Endodermal cell (in vitro differentiated cells): ENCODE results near the gene EXOC3L4. TPM values are rescaled to one million over a fixed set of nuclear protein-coding genes. Genes with fewer than 3 reads are reported as not detected.

Experiments
- DNase-seq: peaks from one replicate; pipeline ENCODE4 v3.0.0-alpha.2; 2017
- H3K27ac ChIP-seq: 2 replicates; pipeline ENCODE4 v1.5.1; 2013; ENCODE audit warnings: mild to moderate bottlenecking, low read depth, low read length, moderate library complexity
- H3K27me3 ChIP-seq: 2 replicates; pipeline ENCODE4 v1.6.1; 2013; ENCODE audit warnings: mild to moderate bottlenecking, low read length, moderate library complexity; ENCODE audit not compliant: insufficient read depth, control insufficient read depth, poor library complexity, severe bottlenecking
- H3K36me3 ChIP-seq: 2 replicates; pipeline ENCODE4 v1.7.0; 2013; ENCODE audit warnings: mild to moderate bottlenecking, low read length, moderate library complexity; ENCODE audit not compliant: control insufficient read depth, insufficient read depth
- H3K4me1 ChIP-seq: one replicate; pipeline ENCODE4 v1.7.0; 2013; ENCODE audit warnings: low read length; ENCODE audit not compliant: control insufficient read depth, insufficient read depth
- H3K4me3 ChIP-seq: 2 replicates; pipeline ENCODE4 v1.5.1; 2013; ENCODE audit warnings: mild to moderate bottlenecking, low read length, moderate library complexity
- H3K9ac ChIP-seq: 2 replicates; pipeline ENCODE4 v1.6.1; 2013; ENCODE audit warnings: mild to moderate bottlenecking, low read length, moderate library complexity; ENCODE audit not compliant: poor library complexity, severe bottlenecking; ENCODE audit errors: extremely low read depth
- H3K9me3 ChIP-seq: 2 replicates; pipeline ENCODE4 v1.6.1; 2013; ENCODE audit warnings: mild to moderate bottlenecking, low read length, moderate library complexity; ENCODE audit not compliant: control insufficient read depth
- H3K27ac Mint-ChIP-seq: 2 replicates; pipeline ENCODE4 v1.8.0; 2020; ENCODE audit warnings: mixed read lengths
- H3K27me3 Mint-ChIP-seq: 2 replicates; pipeline ENCODE4 v1.8.0; 2021; ENCODE audit warnings: mild to moderate bottlenecking, mixed read lengths; ENCODE audit not compliant: insufficient read depth
- H3K36me3 Mint-ChIP-seq: 2 replicates; pipeline ENCODE4 v1.8.0; 2020; ENCODE audit warnings: low read depth, mixed read lengths
- H3K4me1 Mint-ChIP-seq: 2 replicates; pipeline ENCODE4 v1.8.0; 2020; ENCODE audit warnings: mixed read lengths
- H3K4me3 Mint-ChIP-seq: 2 replicates; pipeline ENCODE4 v1.8.0; 2020; ENCODE audit warnings: mild to moderate bottlenecking, moderate library complexity, mixed read lengths
- H3K9me3 Mint-ChIP-seq: 2 replicates; pipeline ENCODE4 v1.8.0; 2020; ENCODE audit warnings: mild to moderate bottlenecking, mixed read lengths
- WGBS, 2 experiments: methylation state at CpG; one replicate each; pipeline versions ENCODE4 v1.1.5 to v1.1.7; 2013; ENCODE audit warnings: missing lambda C conversion rate in 2 of 2, mixed read lengths in 1 of 2; ENCODE audit not compliant: insufficient coverage in 1 of 2, insufficient read length in 1 of 2; 5-methylcytosine and 5-hydroxymethylcytosine counted together
- total RNA-seq, 2 donors: library from RNA; stranded (reverse); fragmentation: NEBNext Ultra II Directional in 1 of 2; extraction: Animal tissue kit (Norgen Biotek cat#: 25700) in 1 of 2; gene quantifications; 2 replicates in 1 of 2; 3 replicates in 1 of 2; pipeline ENCODE4 v1.2.1, GENCODE V29; 2021
- TF ChIP-seq, protein P1 (sequence below): fragments of 200-600 bp; sonication (generic); conservative IDR thresholded peaks from 2 replicates; pipeline ENCODE4 v1.5.0; 2021; ENCODE audit warnings: antibody characterized with exemption, mild to moderate bottlenecking

The EXOC3L4 gene
- total RNA-seq, 2 donors from 2014 or later, result 2.5 to 3.6 TPM

DNA sequence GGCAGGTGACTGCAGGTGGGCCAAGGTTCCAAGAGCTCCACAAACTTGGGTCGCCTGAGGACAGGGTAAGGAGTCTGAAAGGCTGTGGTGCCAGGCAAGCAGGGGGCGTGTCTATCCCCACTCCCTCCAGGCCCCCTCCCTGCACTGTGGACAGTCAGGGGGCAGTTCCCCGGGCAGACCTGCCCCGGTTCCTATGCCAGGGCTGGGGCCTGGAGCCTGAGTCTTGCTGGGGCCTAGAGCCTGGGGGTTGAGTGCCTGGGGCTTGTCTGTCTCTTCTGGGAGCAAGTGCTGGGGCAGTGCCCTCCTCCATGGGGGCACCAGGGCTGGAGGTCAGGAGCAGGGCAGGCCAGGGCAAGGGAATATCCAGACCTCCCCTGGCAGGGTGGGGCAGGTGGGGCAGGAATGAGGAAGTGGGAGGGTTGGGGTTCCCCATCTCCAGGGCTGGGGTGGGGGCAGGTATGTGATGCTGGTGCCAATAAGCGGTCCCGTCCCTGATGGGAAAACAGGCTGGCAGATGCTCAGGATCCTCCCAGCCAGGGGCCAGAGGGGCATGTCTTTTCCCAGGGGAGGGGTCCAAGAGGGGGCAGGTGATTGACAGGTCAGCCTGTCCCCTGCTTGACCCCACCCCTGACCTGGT is 16.8 kb downstream of the EXOC3L4 start:
- no peak overlapping the region for H3K27ac ChIP-seq
- Mint-ChIP-seq H3K27ac (no peak overlapping the region), H3K36me3 (no peaks in the 10 kb centered on the region), H3K27me3 (peaks cover 9% of the 10 kb centered on the region), H3K4me3 (no peak overlapping the region), H3K9me3 (no peaks in the 10 kb centered on the region), H3K4me1 (peaks cover 12% of the 10 kb centered on the region)
- 86% methylated on average over 6 of the region's 6 CpGs; no CpG with 5 or more reads in 1 of the 2 experiments for WGBS, 2 experiments
- no peak overlapping the region for H3K9ac ChIP-seq
- H3K4me1 ChIP-seq, result peaks cover 5% of the 10 kb centered on the region
- no peak overlapping the region for H3K4me3 ChIP-seq
- TF ChIP-seq, protein P1, sequence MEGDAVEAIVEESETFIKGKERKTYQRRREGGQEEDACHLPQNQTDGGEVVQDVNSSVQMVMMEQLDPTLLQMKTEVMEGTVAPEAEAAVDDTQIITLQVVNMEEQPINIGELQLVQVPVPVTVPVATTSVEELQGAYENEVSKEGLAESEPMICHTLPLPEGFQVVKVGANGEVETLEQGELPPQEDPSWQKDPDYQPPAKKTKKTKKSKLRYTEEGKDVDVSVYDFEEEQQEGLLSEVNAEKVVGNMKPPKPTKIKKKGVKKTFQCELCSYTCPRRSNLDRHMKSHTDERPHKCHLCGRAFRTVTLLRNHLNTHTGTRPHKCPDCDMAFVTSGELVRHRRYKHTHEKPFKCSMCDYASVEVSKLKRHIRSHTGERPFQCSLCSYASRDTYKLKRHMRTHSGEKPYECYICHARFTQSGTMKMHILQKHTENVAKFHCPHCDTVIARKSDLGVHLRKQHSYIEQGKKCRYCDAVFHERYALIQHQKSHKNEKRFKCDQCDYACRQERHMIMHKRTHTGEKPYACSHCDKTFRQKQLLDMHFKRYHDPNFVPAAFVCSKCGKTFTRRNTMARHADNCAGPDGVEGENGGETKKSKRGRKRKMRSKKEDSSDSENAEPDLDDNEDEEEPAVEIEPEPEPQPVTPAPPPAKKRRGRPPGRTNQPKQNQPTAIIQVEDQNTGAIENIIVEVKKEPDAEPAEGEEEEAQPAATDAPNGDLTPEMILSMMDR, result no peak
- no peaks in the 10 kb centered on the region for H3K27me3 ChIP-seq
- DNase-seq, result no peak
- no peaks in the 10 kb centered on the region for H3K9me3 ChIP-seq
- no peaks in the 10 kb centered on the region for H3K36me3 ChIP-seq

DNA sequence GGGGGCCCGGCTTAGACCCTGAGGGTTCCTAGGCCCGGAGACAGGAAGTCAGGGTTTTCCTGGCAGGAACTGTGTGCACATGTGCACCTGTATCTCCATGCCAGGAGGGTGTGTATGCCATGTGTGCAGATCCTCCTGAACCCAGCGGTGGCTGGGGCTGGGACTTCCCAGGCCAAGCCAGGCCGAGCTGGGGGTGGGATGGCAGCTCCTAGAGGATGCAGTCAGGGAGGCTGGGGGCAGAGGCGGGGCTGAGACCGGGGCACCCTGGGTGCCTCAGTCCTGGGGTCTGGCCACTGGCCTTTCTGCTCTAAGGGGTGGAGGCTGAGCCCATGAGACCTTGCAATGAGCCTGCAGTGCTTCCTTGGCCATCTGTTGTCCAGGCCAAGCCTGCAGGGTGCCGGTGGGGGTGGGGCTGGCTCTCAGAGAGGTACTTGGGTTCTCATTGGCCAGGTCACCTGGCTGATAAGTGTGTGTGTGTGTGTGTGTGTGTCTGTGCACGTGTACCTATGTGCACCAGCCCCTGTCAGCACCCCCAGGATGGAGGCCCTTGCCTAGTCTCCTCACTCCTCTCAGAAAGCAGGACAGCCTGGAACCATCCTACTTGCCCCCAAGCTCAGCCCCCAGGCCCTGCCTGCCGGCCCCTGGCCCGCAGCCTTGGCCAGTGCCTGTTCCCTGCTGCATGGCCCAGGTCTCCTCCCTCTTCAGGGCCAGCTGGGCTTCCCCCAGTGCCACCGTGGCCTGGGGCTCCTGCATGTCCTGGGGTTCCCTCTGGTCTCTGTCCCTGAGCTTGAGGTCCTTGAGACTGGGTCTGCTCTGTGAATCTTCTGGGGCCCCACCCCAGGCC is 18.1 kb downstream of the EXOC3L4 start:
- Histone ChIP-seq H3K9me3 (no peaks in the 10 kb centered on the region), H3K27me3 (no peaks in the 10 kb centered on the region), H3K36me3 (no peaks in the 10 kb centered on the region), H3K27ac (no peak overlapping the region), H3K9ac (no peak overlapping the region), H3K4me3 (no peak overlapping the region), H3K4me1 (peaks cover 5% of the 10 kb centered on the region)
- peaks cover 9% of the 10 kb centered on the region for H3K27me3 Mint-ChIP-seq
- H3K36me3 Mint-ChIP-seq, result no peaks in the 10 kb centered on the region
- H3K4me3 Mint-ChIP-seq, result no peak overlapping the region
- H3K27ac Mint-ChIP-seq, result no peak overlapping the region
- DNase-seq, result no peak
- WGBS, 2 experiments, result 88 to 91% methylated on average over 3 to 11 of the region's 11 CpGs
- TF ChIP-seq, protein P1, result no peak
- no peaks in the 10 kb centered on the region for H3K9me3 Mint-ChIP-seq
- H3K4me1 Mint-ChIP-seq, result peaks cover 12% of the 10 kb centered on the region

DNA sequence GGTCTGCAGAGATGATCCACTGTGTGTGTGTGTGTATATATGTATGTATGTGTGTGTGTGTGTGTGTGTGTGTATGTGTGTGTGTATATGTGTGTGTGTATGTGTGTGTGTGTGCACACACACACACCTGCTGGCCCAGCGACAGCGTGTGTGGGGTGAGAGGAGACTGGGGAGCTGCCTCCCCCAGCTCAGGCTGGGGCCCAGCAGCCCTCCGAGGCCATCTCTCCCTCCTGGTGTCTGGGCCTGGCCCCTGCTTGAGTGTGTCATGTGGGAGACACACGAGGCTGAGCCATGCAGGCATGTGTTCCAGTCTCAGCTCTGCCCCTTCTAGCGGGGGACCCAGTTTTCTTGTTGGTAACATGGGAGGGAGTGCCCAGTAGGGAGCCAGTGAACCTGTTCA is 18.8 kb downstream of the EXOC3L4 start:
- Mint-ChIP-seq H3K27me3 (peaks cover 9% of the 10 kb centered on the region), H3K4me1 (peaks cover 12% of the 10 kb centered on the region), H3K36me3 (no peaks in the 10 kb centered on the region), H3K4me3 (no peak overlapping the region), H3K27ac (no peak overlapping the region), H3K9me3 (no peaks in the 10 kb centered on the region)
- no peak overlapping the region for H3K27ac ChIP-seq
- H3K36me3 ChIP-seq, result no peaks in the 10 kb centered on the region
- TF ChIP-seq, protein P1, result no peak
- no peaks in the 10 kb centered on the region for H3K9me3 ChIP-seq
- H3K4me3 ChIP-seq, result no peak overlapping the region
- WGBS, 2 experiments, result 94 to 97% methylated on average over 3 to 5 of the region's 5 CpGs
- DNase-seq, result peak; percentile 38
- no peaks in the 10 kb centered on the region for H3K27me3 ChIP-seq
- H3K4me1 ChIP-seq, result peaks cover 5% of the 10 kb centered on the region
- no peak overlapping the region for H3K9ac ChIP-seq
